IMR-90 (cell line): ENCODE measurements around the gene WDR17. TPM values are rescaled to one million over a fixed set of nuclear protein-coding genes. Genes with fewer than 3 reads are reported as not detected.

Experiments
- ATAC-seq: fragments of 200-7000 bp; cut with Tn5 transposase; 2 replicates; pipeline ENCODE4 v1.9.1; 2020; ENCODE audit warnings: low read depth, mild to moderate bottlenecking, moderate library complexity
- BruUV-seq: library from RNA; stranded (reverse); fragments of 400-500 nt; replicated peaks from 2 replicates; lab custom pipeline; 2021; lab: Mats Ljungman, UMichigan
- CTCF ChIA-PET: fragments of 300-600 bp; formaldehyde crosslinking; extraction: SDS; loops from one replicate; lab custom pipeline; 2021; ENCODE audit warnings: antibody characterized with exemption; lab: Yijun Ruan, JAX
- POLR2A ChIA-PET: fragments of 300-600 bp; sonication (Branson Sonifier 250); formaldehyde crosslinking; loops from one replicate; lab custom pipeline; 2022; ENCODE audit warnings: antibody characterized with exemption; ENCODE audit not compliant: unreplicated experiment; lab: Charles Lee
- DNase-seq: peaks from one replicate; pipeline ENCODE4 v3.0.0; 2013
- H2AFZ ChIP-seq: replicated peaks from 2 replicates; pipeline ENCODE3; 2013; ENCODE audit warnings: low read length, mild to moderate bottlenecking; ENCODE audit not compliant: poor library complexity
- H2AK5ac ChIP-seq: 2 replicates; pipeline ENCODE4 v1.6.1; 2013; ENCODE audit warnings: low read depth, low read length, inconsistent platforms
- H2AK9ac ChIP-seq: replicated peaks from 2 replicates; pipeline ENCODE3; 2013; ENCODE audit warnings: mild to moderate bottlenecking, low read depth, low read length, moderate library complexity; ENCODE audit not compliant: poor library complexity
- H2BK120ac ChIP-seq: 2 replicates; pipeline ENCODE4 v1.6.1; 2013; ENCODE audit warnings: low read depth, low read length, inconsistent platforms
- H2BK15ac ChIP-seq: 3 replicates; pipeline ENCODE4 v1.6.1; 2013; ENCODE audit warnings: low read depth, low read length, inconsistent platforms
- H2BK20ac ChIP-seq: 2 replicates; pipeline ENCODE4 v1.6.1; 2013; ENCODE audit warnings: low read depth, mild to moderate bottlenecking, inconsistent platforms, low read length, moderate library complexity
- H2BK5ac ChIP-seq: 2 replicates; pipeline ENCODE4 v1.6.1; 2013; ENCODE audit warnings: mild to moderate bottlenecking, low read depth, low read length, inconsistent platforms; ENCODE audit not compliant: poor library complexity, severe bottlenecking
- H3K14ac ChIP-seq: replicated peaks from 2 replicates; pipeline ENCODE4 v1.6.1; 2013; ENCODE audit warnings: low read depth, low read length, inconsistent platforms
- H3K18ac ChIP-seq: 2 replicates; pipeline ENCODE4 v1.6.1; 2013; ENCODE audit warnings: low read depth, low read length, control low read depth
- H3K23ac ChIP-seq: 2 replicates; pipeline ENCODE4 v1.6.1; 2013; ENCODE audit warnings: low read depth, low read length, inconsistent platforms
- H3K27ac ChIP-seq: 2 replicates; pipeline ENCODE4 v1.5.1; 2013; ENCODE audit warnings: mild to moderate bottlenecking, control low read depth, low read length; ENCODE audit not compliant: insufficient read depth
- H3K27me3 ChIP-seq: 2 replicates; pipeline ENCODE4 v1.6.1; 2013; ENCODE audit warnings: low read length; ENCODE audit not compliant: control insufficient read depth, insufficient read depth
- H3K36me3 ChIP-seq: 2 replicates; pipeline ENCODE4 v1.6.1; 2013; ENCODE audit warnings: low read length, mixed read lengths; ENCODE audit not compliant: control insufficient read depth, insufficient read depth
- H3K4ac ChIP-seq: 2 replicates; pipeline ENCODE4 v1.6.1; 2013; ENCODE audit warnings: low read depth, low read length, inconsistent platforms
- H3K4me1 ChIP-seq: 2 replicates; pipeline ENCODE4 v1.6.1; 2013; ENCODE audit warnings: low read length, mixed read lengths; ENCODE audit not compliant: control insufficient read depth, insufficient read depth
- H3K4me2 ChIP-seq: 2 replicates; pipeline ENCODE4 v1.6.1; 2013; ENCODE audit warnings: low read depth, mild to moderate bottlenecking, control low read depth, low read length, moderate library complexity
- H3K4me3 ChIP-seq: 2 replicates; pipeline ENCODE4 v1.5.1; 2013; ENCODE audit warnings: low read depth, mild to moderate bottlenecking, control low read depth, low read length, moderate library complexity; ENCODE audit not compliant: insufficient read depth
- H3K56ac ChIP-seq: 2 replicates; pipeline ENCODE4 v1.6.1; 2013; ENCODE audit warnings: low read length, inconsistent platforms; ENCODE audit not compliant: insufficient read depth; ENCODE audit errors: extremely low read depth
- H3K79me1 ChIP-seq, 2 experiments: 2 replicates each; pipeline ENCODE4 v1.6.1; 2013; ENCODE audit warnings: low read length in 2 of 2, inconsistent platforms in 1 of 2, low read depth in 1 of 2
- H3K9ac ChIP-seq: 2 replicates; pipeline ENCODE4 v1.6.1; 2013; ENCODE audit warnings: low read depth, low read length, control low read depth
- H3K9me1 ChIP-seq: 2 replicates; pipeline ENCODE4 v1.6.1; 2013; ENCODE audit warnings: low read length, inconsistent platforms; ENCODE audit not compliant: insufficient read depth
- H3K9me3 ChIP-seq: 2 replicates; pipeline ENCODE4 v1.6.1; 2013; ENCODE audit warnings: low read length; ENCODE audit not compliant: control insufficient read depth, insufficient read depth
- H4K20me1 ChIP-seq: 2 replicates; pipeline ENCODE4 v1.6.1; 2013; ENCODE audit warnings: low read length, inconsistent platforms; ENCODE audit not compliant: insufficient read depth
- H4K5ac ChIP-seq: 2 replicates; pipeline ENCODE4 v1.6.1; 2013; ENCODE audit warnings: mild to moderate bottlenecking, low read depth, low read length, control low read depth
- H4K8ac ChIP-seq, 2 experiments: 2 replicates each; pipeline ENCODE4 v1.6.1; 2013; ENCODE audit warnings: low read depth in 2 of 2, low read length in 2 of 2, control low read depth in 1 of 2, inconsistent platforms in 1 of 2
- H4K91ac ChIP-seq: 2 replicates; pipeline ENCODE4 v1.6.1; 2013; ENCODE audit warnings: low read depth, low read length, inconsistent platforms; ENCODE audit not compliant: insufficient read depth
- CEBPB ChIP-seq: IDR thresholded peaks from 2 replicates; pipeline ENCODE4 v1.6.1; 2012; ENCODE audit warnings: low read depth, low read length, improper control_type of control experiment
- CHD1 ChIP-seq: IDR thresholded peaks from 2 replicates; pipeline ENCODE4 v1.6.1; 2012; ENCODE audit warnings: low read depth, low read length, improper control_type of control experiment
- CTCF ChIP-seq: conservative IDR thresholded peaks from 2 replicates; pipeline ENCODE4 v1.5.1; 2012; ENCODE audit warnings: mild to moderate bottlenecking, low read depth, low read length, improper control_type of control experiment
- MAFK ChIP-seq: IDR thresholded peaks from 2 replicates; pipeline ENCODE4 v1.6.1; 2012; ENCODE audit warnings: low read depth, low read length, improper control_type of control experiment
- MXI1 ChIP-seq: IDR thresholded peaks from 2 replicates; pipeline ENCODE4 v1.6.1; 2012; ENCODE audit warnings: low read depth, mild to moderate bottlenecking, low read length, moderate library complexity, borderline replicate concordance
- RCOR1 ChIP-seq: IDR thresholded peaks from 2 replicates; pipeline ENCODE4 v1.6.1; 2012; ENCODE audit warnings: mild to moderate bottlenecking, low read length, improper control_type of control experiment; ENCODE audit not compliant: insufficient replicate concordance
- RFX5 ChIP-seq: IDR thresholded peaks from 2 replicates; pipeline ENCODE4 v1.8.0; 2012; ENCODE audit warnings: low read depth, mild to moderate bottlenecking, low read length, moderate library complexity
- USF2 ChIP-seq: fragments of 150-350 bp; IDR thresholded peaks from 2 replicates; pipeline ENCODE4 v1.6.1; 2017; ENCODE audit warnings: mild to moderate bottlenecking, antibody characterized with exemption, low read length, low read depth
- WGBS, 2 experiments: methylation state at CpG; one replicate each; pipeline versions ENCODE4 v1.1.5 to v1.1.7; 2013; ENCODE audit warnings: missing lambda C conversion rate in 2 of 2; ENCODE audit not compliant: insufficient read length in 1 of 2; ENCODE audit errors: extremely low coverage in 2 of 2; 5-methylcytosine and 5-hydroxymethylcytosine counted together
- dilution Hi-C: fragments of 300-500 bp; cut with HindIII; formaldehyde crosslinking; loops from one replicate; pipeline ENCODE4 v1.14.3; 2018; ENCODE audit warnings: low sequenced_read_pairs; ENCODE audit not compliant: unreplicated experiment
- in situ Hi-C: fragments of 300-500 bp; cut with MboI; formaldehyde crosslinking; loops from 3 replicates; pipeline ENCODE4 v1.14.3; 2019; ENCODE audit warnings: low sequenced_read_pairs, inconsistent platforms, mixed read lengths
- intact Hi-C: fragments of 100-400 bp; cut with micrococcal nuclease; formaldehyde crosslinking; loops from 2 replicates; pipeline ENCODE4 v1.10.0; 2022
- polyA plus RNA-seq, 3 experiments: library from polyadenylated mRNA; depleted of rRNA; stranded (reverse); fragments of >200 nt; gene quantifications; 2 replicates each; pipeline ENCODE4 v1.2.3, GENCODE V29; 2012; ENCODE audit warnings: low replicate concordance in 1 of 3
- total RNA-seq: library from RNA; depleted of rRNA; stranded (reverse); fragments of >200 nt; gene quantifications from 2 replicates; pipeline ENCODE4 v1.2.3, GENCODE V29; 2012

Gene WDR17
- total and polyA plus RNA-seq, 2 of the 4 experiments (the other 2 are of a cell fraction): 0.53 to 0.54 TPM

- Histone ChIP-seq H3K9me3 (no peaks in the 10 kb centered on the region), H2AK5ac (no peak overlapping the region), H3K36me3 (no peaks in the 10 kb centered on the region), H3K14ac (no peak overlapping the region), H2AK9ac (no peak overlapping the region), H3K9ac (no peak overlapping the region), H3K27ac (no peak overlapping the region), H3K79me1 (no peaks in the 10 kb centered on the region), H2BK20ac (no peak overlapping the region), H3K27me3 (no peaks in the 10 kb centered on the region), H3K4me3 (no peak overlapping the region), H3K23ac (no peak overlapping the region), H3K4me1 (no peaks in the 10 kb centered on the region), H2BK120ac (no peak overlapping the region), H4K91ac (no peak overlapping the region), H2AFZ (no peak overlapping the region), H4K8ac (no peak overlapping the region), H4K5ac (no peak overlapping the region), H2BK15ac (no peak overlapping the region), H3K56ac (no peak overlapping the region), H4K20me1 (no peaks in the 10 kb centered on the region), H3K9me1 (no peaks in the 10 kb centered on the region), H3K4me2 (no peak overlapping the region), H3K18ac (no peak overlapping the region), H2BK5ac (no peak overlapping the region), H3K4ac (no peak overlapping the region)
- CTCF ChIA-PET: no interaction called here
- POLR2A ChIA-PET: no interaction called here
- dilution Hi-C loops (no loop called here), intact Hi-C loops (no loop called here), in situ Hi-C loops (no loop called here)
- WGBS, 2 experiments: 100% methylated on average over 1 of the region's 5 CpGs; no CpG with 5 or more reads in 1 of the 2 experiments
- no peak for ATAC-seq
- TF ChIP-seq MAFK (no peak), CTCF (no peak), MXI1 (no peak), USF2 (no peak), CEBPB (no peak), CHD1 (no peak), RCOR1 (no peak), RFX5 (no peak)
- no TSS peak for BruUV-seq
- no peak for DNase-seq
These were observed 156.5 kb downstream of the WDR17 start for GRCh38 chr4:176222149-176222548.
